Endothelial cell of umbilical vein (primary cell): ENCODE results near the gene CHST15. TPM values are rescaled to one million over a fixed set of nuclear protein-coding genes. Genes with fewer than 3 reads are reported as not detected.

Experiments used
- BruUV-seq: library from RNA; stranded (reverse); fragments of 400-500 nt; replicated peaks from 2 replicates; lab custom pipeline; 2021; lab: Mats Ljungman, UMichigan
- CTCF ChIA-PET: fragments of 300-600, 350-600 bp; sonication (Branson Sonifier 250); formaldehyde crosslinking; loops from one replicate; lab custom pipeline; 2021; ENCODE audit warnings: antibody characterized with exemption, inconsistent platforms; lab: Charles Lee
- POLR2A ChIA-PET: fragments of 300-600, 350-600 bp; sonication (Branson Sonifier 250); formaldehyde crosslinking; loops from one replicate; lab custom pipeline; 2021; ENCODE audit warnings: antibody characterized with exemption, inconsistent platforms; lab: Charles Lee
- DNase-seq: peaks from one replicate; pipeline ENCODE4 v3.0.0-alpha.2; 2011; ENCODE audit warnings: low read depth, low spot score
- FAIRE-seq: peaks from 2 replicates; lab custom pipeline; 2011; peaks lifted over from hg19 to GRCh38; lab: Jason Lieb, UNC
- H2AFZ ChIP-seq: 2 replicates; pipeline ENCODE4 v1.6.0; 2012; ENCODE audit warnings: low read depth, low read length, control low read depth, inconsistent platforms
- H3K27ac ChIP-seq: 2 replicates; pipeline ENCODE4 v1.5.1; 2011; ENCODE audit warnings: low read depth, mild to moderate bottlenecking, control low read depth, low read length, moderate library complexity; ENCODE audit not compliant: insufficient read depth
- H3K27me3 ChIP-seq, 2 experiments: 2 replicates each; pipeline versions ENCODE4 v1.6.0 to v1.6.1; 2011; ENCODE audit warnings: low read length in 2 of 2, mixed read lengths in 1 of 2; ENCODE audit not compliant: control insufficient read depth in 2 of 2, insufficient read depth in 2 of 2
- H3K36me3 ChIP-seq, 2 experiments: 2 replicates in 1 of 2; 3 replicates in 1 of 2; pipeline ENCODE4 v1.5.1; 2011; ENCODE audit warnings: low read length in 2 of 2, mild to moderate bottlenecking in 1 of 2, moderate library complexity in 1 of 2; ENCODE audit not compliant: control insufficient read depth in 2 of 2, insufficient read depth in 2 of 2; ENCODE audit errors: extremely low read depth in 1 of 2
- H3K4me1 ChIP-seq: 3 replicates; pipeline ENCODE4 v1.5.1; 2011; ENCODE audit warnings: mild to moderate bottlenecking, low read length; ENCODE audit not compliant: control insufficient read depth, insufficient read depth; ENCODE audit errors: extremely low read depth
- H3K4me2 ChIP-seq: 2 replicates; pipeline ENCODE4 v1.6.1; 2011; ENCODE audit warnings: low read length, control low read depth, mixed read lengths; ENCODE audit not compliant: insufficient read depth
- H3K4me3 ChIP-seq, 3 experiments: fragments of 200-600 bp in 1 of 3; sonication (generic), shearing (Covaris generic) in 1 of 3; replicated peaks in 1 of 3; 2 replicates each; pipeline ENCODE4 v1.5.1; 2011 to 2016; ENCODE audit warnings: control low read depth in 3 of 3, low read length in 3 of 3, mild to moderate bottlenecking in 2 of 3, inconsistent platforms in 1 of 3, low read depth in 1 of 3, moderate library complexity in 1 of 3; ENCODE audit not compliant: insufficient read depth in 1 of 3
- H3K79me2 ChIP-seq: 2 replicates; pipeline ENCODE4 v1.6.0; 2012; ENCODE audit warnings: low read length, inconsistent platforms; ENCODE audit not compliant: control insufficient read depth, insufficient read depth
- H3K9ac ChIP-seq: replicated peaks from 2 replicates; pipeline ENCODE3; 2011; ENCODE audit warnings: low read length, control low read depth; ENCODE audit not compliant: insufficient read depth; ENCODE audit errors: extremely low read depth
- H3K9me1 ChIP-seq: replicated peaks from 3 replicates; pipeline ENCODE4 v1.6.0; 2011; ENCODE audit warnings: mild to moderate bottlenecking, low read length; ENCODE audit not compliant: control insufficient read depth, insufficient read depth; ENCODE audit errors: extremely low read depth
- H3K9me3 ChIP-seq: replicated peaks from 2 replicates; pipeline ENCODE4 v1.5.1; 2012; ENCODE audit warnings: low read length, inconsistent platforms; ENCODE audit not compliant: control insufficient read depth, insufficient read depth
- H4K20me1 ChIP-seq: replicated peaks from 2 replicates; pipeline ENCODE3; 2011; ENCODE audit warnings: mild to moderate bottlenecking, low read length; ENCODE audit not compliant: control insufficient read depth, insufficient read depth; ENCODE audit errors: extremely low read depth
- EZH2 ChIP-seq: IDR thresholded peaks from 2 replicates; pipeline ENCODE4 v1.6.1; 2012; ENCODE audit warnings: borderline replicate concordance, low read depth, mild to moderate bottlenecking, moderate library complexity, low read length, inconsistent platforms; ENCODE audit not compliant: severe bottlenecking
- GATA2 ChIP-seq: IDR thresholded peaks from 2 replicates; pipeline ENCODE4 v1.7.0; 2011; ENCODE audit warnings: low read depth, mild to moderate bottlenecking, moderate library complexity, mixed read lengths, low read length; ENCODE audit not compliant: insufficient read length, insufficient read depth
- MYC ChIP-seq: IDR thresholded peaks from one replicate; pipeline ENCODE4 v1.6.1; 2011; ENCODE audit warnings: mild to moderate bottlenecking, low read depth, low read length
- POLR2A ChIP-seq: IDR thresholded peaks from 2 replicates; pipeline ENCODE4 v1.6.1; 2012; ENCODE audit warnings: low read depth, mild to moderate bottlenecking, control low read depth, low read length
- POLR2AphosphoS5 ChIP-seq: IDR thresholded peaks from 2 replicates; pipeline ENCODE4 v1.6.1; 2012; ENCODE audit warnings: low read depth, mild to moderate bottlenecking, control low read depth, low read length, moderate library complexity; ENCODE audit not compliant: insufficient read depth
- dilution Hi-C: fragments of 300-500 bp; cut with MboI; formaldehyde crosslinking; loops from one replicate; pipeline ENCODE4 v1.15.0; 2019; ENCODE audit warnings: low sequenced_read_pairs; ENCODE audit not compliant: extremely low pct_ligation_motif_present
- intact Hi-C: fragments of 100-400 bp; cut with micrococcal nuclease; formaldehyde crosslinking; loops from one replicate; pipeline ENCODE4 v1.10.0; 2022
- polyA plus RNA-seq, 4 experiments: library from polyadenylated mRNA; depleted of rRNA in 3 of 4; stranded (reverse) in 3 of 4; unstranded in 1 of 4; fragments of >200 nt; gene quantifications; 2 replicates each; pipeline versions ENCODE4 v1.2.1 to v1.2.3, GENCODE V29; 2011 to 2012; ENCODE audit warnings: missing spikeins in 1 of 4
- total RNA-seq: library from RNA; stranded (reverse); gene quantifications from 2 replicates; pipeline ENCODE4 v1.2.3, GENCODE V29; 2021
- TF ChIP-seq, protein P1 (sequence below): IDR thresholded peaks from 2 replicates; pipeline ENCODE4 v1.6.1; 2011; ENCODE audit not compliant: insufficient read depth, insufficient read length

CHST15 gene
- total and polyA plus RNA-seq, 2 donors (not counting 3 experiments of a cell fraction or from before 2014, with no cell fraction given): 23.1 to 29.2 TPM

DNA sequence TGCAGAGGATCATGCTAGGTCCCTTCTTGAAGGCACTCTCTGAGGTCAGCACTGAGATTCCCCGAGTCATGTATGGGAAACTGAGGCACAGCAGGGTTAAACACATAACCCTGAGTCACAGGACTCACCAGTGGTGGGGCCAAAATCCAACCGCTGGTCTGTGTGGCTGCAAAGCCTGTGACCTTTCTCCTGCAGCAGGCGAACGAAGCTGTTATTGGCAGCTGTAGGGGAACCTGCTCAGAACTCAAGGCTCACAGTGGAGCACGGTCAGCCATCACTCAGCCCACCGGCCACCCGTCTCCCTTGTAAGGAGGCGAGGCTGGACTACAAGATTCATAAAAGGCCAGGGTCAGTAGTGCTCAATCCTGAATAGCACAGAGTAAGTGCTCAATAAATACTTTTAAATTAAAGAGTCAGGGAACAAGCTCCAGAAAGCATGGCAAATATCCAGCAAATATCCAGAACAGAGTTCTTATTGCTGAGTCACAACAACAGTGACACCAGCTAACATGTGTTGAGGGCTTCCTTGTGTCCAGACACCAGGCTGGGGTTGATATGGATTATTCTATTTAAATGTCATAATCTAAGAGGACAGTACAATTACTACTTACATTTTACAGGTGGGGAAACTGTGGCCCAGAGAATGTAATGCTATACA is 34.9 kb downstream of the CHST15 start:
- H3K9me3 ChIP-seq: no peaks in the 10 kb centered on the region
- intact Hi-C loops: no loop called here
- H3K36me3 ChIP-seq: no peaks in the 10 kb centered on the region
- CTCF ChIA-PET: no interaction called here
- H3K4me2 ChIP-seq: no peak overlapping the region
- no peaks in the 10 kb centered on the region for H4K20me1 ChIP-seq
- H3K79me2 ChIP-seq: no peaks in the 10 kb centered on the region
- dilution Hi-C loops: no loop called here
- H3K4me3 ChIP-seq: no peak overlapping the region
- H3K9ac ChIP-seq: no peak overlapping the region
- no peaks in the 10 kb centered on the region for H3K27me3 ChIP-seq
- FAIRE-seq (no peak), DNase-seq (no peak)
- H3K9me1 ChIP-seq: no peaks in the 10 kb centered on the region
- BruUV-seq: no TSS peak
- POLR2A ChIA-PET: no interaction called here
- no peak overlapping the region for H3K27ac ChIP-seq
- H3K4me1 ChIP-seq: peaks cover 9% of the 10 kb centered on the region
- H2AFZ ChIP-seq: no peak overlapping the region
- TF ChIP-seq EZH2: no peak
- TF ChIP-seq, protein P1, sequence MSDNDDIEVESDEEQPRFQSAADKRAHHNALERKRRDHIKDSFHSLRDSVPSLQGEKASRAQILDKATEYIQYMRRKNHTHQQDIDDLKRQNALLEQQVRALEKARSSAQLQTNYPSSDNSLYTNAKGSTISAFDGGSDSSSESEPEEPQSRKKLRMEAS: no peak

DNA sequence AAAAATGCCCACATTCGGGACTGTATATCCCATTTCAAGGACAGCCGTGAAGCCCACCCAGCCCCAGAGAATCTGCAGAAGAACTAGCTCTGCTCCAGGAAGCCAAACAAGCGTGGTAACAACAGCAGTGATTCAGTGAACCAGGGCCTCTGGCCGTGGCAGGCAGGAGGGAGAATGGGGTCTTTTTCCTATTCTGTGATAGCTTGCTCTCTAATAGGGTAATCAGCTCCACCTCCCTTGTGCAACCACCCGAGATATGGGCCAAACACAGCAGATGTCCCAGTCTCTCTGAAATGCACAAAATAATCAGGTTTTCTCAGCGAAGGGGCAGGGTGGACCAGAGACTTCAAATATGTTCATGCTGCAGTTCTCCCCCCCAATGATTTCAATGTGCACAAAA is 35.8 kb downstream of the CHST15 start:
- no peak for FAIRE-seq
- Histone ChIP-seq H3K79me2 (no peaks in the 10 kb centered on the region), H3K36me3 (no peaks in the 10 kb centered on the region), H3K4me2 (no peak overlapping the region), H3K9ac (no peak overlapping the region), H3K9me1 (no peaks in the 10 kb centered on the region), H3K9me3 (no peaks in the 10 kb centered on the region), H3K4me3 (no peak overlapping the region), H3K4me1 (peaks cover 11% of the 10 kb centered on the region), H3K27me3 (no peaks in the 10 kb centered on the region), H4K20me1 (no peaks in the 10 kb centered on the region), H3K27ac (no peak overlapping the region), H2AFZ (no peak overlapping the region)
- ChIA-PET POLR2A (no interaction called here), CTCF (no interaction called here)
- BruUV-seq: no TSS peak
- intact Hi-C loops (no loop called here), dilution Hi-C loops (no loop called here)
- TF ChIP-seq, protein P1: no peak
- no peak for TF ChIP-seq POLR2A
- TF ChIP-seq POLR2AphosphoS5: no peak
- TF ChIP-seq GATA2: no peak
- TF ChIP-seq MYC: no peak
- TF ChIP-seq EZH2: no peak
- DNase-seq: no peak
